NCI-H524 (cell line): Measurements from ENCODE around the gene CD99L2.

ENCODE experiments used
- DNase-seq, 2 experiments: peaks; one replicate each; lab custom pipeline; 2025; lab: John Stamatoyannopoulos, UW

CD99L2 gene

DNA sequence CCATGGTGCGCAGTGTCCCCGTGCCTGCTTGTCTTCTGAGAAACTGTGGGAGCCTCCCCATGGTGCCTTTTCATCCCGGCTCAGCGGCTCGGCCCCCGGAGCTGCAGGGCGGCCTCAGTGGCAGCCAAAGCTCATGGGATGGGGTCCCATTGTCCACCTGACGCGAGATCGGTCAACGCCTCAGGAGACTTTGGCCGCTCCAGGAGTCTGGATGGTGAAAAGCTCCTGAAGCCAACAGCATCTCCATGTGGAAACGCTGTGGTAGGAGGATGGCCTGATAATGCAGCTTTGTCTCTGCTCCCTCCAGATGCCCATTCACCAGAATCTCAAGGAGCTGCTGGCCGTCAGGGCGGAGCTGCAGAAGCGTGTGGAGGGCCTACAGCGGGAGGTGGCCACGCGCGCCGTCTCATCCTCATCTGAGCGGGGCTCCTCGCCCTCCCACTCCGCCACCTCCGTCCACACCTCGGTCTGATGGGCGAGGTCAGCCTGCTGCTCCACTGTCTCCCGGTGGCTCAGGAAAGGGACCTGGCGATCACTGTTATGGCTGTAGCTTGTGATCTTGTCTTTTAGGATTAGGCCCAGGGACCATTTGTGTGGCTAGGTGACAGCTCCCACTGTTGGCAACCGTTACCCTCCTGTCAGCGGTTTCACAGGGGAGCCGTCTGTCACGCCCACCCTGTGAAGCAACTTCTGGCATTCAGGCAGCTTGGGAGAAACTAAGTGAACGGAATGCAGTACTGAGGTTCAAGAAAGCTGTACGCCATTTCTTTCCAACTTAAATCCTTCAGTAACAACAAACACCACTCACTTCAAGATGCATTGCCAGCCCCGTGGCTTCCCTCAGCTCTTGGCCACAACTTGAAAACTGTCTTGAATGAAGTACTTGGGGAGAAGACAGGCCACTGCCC is 136.0 kb downstream of the CD99L2 start:
- no peak for DNase-seq

DNA sequence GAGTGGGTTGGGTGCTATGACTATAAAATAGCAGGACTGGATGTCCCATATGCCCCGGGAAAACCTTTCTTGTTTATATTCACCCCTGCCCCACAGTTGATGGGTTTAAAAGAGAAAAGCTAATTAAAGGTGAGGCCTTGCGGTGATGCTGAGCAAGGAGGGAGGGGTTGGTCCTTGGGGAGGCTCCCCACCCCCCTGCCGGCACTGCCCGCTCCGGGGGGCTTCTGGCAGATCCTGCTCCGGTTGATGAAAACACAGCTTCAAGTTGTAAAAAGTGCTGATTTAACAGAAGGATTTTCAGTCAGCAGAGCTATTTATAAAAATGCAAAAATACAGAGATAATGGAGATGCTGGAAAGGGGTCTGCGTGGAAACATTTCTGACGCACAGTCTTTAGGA is 136.7 kb downstream of the CD99L2 start:
- DNase-seq, result no peak

DNA sequence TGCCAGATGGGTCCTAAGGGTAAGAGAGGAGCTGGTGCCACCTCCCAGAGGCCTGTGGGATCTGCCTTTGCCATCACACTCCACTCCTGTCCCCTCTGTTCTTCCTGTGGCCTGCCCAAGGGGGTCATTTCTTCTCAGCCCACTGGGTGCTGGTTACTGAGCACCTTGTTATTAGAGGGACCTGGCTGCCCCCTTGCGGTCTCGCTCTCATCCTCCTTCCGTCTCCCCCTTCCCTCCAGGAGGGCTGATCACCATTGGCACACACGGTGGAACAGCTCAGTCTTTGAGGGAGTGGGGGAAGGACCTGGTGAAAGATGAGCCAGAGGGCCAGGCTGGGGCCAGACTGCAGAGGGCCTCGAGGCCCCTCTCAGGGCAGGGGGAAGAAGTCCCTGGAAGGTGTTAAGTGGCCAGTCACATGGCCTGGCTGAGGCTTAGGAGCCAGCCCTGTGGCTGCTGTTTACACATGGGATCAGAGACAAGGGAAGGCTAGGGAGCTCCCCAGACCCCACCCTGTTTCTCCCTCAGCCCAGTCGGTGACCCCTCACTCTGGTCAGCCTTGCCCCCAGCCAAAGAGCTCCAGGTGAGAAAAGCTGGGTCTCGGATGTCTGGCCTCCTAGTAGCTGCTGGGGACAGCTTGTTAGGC is 137.2 kb downstream of the CD99L2 start:
- DNase-seq, result no peak

DNA sequence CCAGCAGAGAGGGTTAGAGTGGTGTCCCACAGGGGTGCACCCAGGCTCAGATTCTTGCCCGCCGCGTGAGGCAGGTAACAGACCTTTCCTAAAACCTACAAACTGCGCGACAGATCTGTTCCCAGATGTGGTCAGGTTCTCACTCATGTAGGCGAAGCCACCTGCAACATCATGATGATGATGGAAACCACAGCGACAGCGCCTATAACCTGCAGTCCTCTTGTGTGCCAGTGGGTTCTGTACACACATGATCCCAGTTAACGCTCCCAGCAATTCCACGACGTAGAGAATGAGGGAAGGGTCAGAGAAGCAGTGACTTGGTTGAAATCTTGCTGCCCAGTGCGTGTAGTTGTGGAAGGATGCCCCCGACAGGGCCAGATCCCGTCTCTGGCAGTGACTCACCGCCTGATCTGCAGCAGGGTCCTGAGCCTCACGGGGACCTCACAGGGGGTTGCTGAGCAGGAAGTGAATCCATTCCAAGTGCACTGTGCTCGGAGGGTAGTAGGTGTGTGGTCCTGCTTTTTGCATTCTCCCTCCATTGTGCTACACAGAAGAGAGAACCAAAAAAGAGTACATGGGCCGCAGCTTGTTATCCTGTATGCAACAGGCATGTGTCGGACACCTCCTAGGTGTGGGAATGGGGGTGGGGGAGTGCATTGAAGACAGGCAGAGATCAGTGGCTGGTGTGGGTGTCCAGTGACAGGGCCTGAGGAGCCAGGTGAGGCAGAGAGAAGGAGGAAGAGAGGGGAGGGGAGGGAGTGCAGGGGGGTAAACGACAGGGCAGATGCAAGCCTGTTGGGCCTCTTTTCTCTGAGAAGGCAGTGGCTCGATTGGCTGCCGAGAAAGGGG is 138.7 kb downstream of the CD99L2 start:
- DNase-seq, result no peak

DNA sequence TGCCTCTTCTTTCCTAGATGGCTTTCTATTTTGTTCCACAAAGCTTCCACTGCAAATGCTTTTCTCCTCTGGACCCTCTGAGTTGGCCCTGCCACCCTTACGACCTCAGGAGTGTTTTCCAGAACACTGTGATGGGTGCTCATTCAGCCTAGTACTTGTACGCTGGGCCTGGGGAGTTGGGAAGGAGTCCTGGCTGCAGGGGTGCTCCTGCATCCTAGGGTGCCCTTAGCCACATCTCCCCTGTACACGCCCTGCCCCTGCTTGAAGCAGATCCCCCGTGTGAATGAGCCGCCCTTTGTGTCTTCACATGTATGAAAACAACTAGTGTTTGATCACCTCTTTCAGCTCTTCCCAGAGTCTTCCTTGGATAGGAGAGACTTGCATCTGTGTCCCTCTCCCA is 141.1 kb downstream of the CD99L2 start:
- no peak for DNase-seq

DNA sequence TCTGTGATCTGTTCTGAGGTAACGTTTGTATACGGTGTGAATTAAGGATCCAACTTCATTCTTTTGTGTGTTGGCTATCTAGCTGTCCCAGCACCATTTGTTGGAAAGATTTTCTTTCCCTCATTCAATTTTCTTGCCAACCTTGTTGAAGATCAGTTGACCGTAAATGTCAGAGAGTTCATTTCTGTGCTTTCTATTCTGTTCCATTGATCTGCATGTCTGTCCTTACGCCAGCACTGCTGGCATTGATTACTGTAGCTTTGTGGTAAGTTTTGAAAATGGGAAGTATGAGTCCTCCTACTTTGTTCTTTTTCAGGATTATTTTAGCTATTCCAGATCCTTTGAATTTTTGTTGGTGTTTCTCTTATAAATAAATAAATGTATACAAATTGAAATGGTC is 144.5 kb downstream of the CD99L2 start:
- DNase-seq, result no peak

DNA sequence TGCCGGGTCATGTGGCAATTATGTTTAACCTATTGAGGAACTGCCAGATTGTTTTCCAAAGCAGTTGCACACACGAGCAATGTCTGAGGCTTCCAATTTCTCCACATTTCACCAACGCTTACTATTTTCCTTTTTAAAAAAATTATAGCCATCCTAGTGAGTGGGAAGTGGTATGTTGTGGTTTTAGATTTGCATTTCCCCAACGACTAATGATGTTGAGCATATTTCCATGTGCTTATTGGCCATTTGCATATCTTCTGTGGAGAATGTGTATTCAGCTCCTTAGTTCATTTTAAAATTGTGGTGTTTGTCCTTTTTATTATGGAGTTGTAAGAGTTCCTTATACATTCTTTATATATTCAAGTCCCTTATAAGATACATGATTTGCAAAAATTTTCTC is 145.1 kb downstream of the CD99L2 start:
- DNase-seq, result no peak

DNA sequence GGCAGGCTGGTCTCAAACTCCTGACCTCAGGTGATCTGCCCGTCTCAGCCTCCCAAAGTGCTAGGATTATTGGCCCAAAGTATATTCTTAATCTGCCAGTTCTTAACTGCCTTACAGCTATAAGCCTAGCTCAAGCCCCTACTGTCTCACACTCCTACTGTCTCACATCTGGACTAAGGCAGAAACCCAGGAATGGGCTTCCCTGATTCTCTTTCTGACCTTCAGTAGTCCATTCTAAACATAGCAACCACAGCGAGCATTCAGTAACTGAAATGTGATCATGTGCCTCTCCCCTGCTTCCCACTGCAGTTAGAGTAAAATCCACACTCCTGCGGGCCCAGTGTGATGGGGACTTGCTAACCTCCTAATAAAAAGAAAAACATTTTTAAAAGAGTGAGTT is 146.3 kb downstream of the CD99L2 start:
- DNase-seq, result no peak

DNA sequence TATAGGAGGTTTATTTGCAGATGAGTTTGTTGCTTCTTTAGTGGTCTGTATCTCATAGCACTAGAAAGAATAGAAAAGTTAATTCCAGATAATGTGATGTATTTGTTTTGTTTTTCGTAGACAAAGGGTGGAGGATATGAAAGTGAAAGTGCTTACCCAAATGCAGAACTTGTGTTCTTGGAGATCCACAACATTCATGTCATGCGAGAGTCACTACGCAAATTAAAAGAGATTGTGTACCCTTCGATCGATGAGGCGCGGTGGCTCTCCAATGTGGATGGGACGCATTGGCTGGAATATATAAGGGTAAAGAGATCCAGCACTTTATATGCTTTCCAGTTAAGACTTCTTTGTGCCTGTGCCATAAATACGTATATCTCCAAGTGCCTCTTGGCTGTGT is 162.0 kb downstream of the CD99L2 start:
- no peak for DNase-seq

DNA sequence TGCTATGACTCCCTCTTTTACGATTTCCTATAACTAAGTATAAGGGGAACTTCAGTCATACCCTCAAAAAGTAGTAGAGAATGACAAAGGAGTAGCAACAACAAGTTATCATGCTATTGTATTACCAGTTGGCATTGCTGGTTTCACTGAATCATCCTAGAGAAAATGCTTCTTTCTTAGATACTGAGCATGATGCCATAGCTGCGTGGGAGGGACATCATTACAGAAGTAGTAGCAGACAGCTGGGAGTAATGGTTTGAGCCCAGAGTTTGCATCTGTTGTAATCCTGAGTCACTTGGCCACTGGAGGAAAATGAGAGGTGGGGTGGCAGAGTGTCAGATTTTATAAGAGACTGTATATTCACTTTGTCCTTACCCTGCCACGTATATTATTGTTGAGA is 166.7 kb downstream of the CD99L2 start:
- DNase-seq, result no peak

DNA sequence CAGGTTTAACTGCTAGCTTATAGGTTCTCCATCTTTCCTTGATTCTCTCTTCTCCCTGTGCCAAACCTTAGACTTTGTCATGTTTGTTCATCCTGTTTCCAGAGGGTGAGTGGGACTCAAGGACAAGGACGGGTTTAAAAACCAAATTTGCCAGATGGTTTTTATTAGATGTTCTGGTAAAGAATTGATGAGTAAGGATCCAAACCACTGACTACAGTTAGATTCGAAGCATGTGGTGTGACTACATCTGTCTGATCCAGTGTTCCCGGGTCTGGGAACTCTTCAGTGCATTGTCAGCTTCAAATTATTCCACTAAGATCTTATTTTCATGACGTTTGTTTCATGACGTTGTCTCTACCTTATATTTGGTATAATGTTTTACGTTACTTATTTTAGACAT is 167.7 kb downstream of the CD99L2 start:
- no peak for DNase-seq

DNA sequence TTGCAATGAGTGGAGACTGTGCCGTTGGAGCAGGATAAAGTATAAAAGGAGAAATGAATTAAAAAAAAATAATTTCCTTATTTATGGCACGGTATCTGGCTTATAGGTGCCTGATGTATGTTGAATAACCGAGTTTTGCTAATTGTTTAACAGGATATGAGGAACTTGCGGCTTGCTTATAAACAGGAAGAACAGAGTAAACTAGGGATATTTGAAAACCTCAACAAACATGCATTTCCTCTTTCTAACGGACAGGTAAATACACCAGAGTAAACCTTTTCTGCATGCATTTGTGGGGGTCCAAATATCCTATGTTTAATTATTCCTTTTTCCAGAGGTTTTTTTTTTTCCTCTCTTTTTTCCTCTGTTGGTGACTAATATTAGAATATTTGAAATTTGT is 168.5 kb downstream of the CD99L2 start:
- DNase-seq, result no peak

DNA sequence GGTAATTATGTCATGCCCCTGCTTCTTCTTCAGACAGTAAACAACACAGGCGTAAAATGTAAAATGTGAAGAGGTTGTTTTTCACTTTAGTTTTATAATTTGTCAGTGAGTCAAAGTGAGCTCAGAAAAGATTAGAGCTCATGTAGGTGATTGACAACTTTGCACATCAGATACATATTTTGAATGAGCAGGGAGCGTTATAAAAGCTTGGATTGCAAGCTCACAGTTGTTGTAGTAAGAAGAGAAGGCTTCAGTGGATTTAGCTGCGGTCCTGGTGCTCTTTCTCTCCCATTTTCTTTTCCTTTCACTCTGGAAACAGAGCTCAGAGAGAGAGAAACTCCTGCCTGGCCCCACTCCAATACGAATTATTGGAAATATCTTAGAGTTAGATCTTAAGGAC is 178.8 kb downstream of the CD99L2 start:
- no peak for DNase-seq
